GM12878 (cell line): ENCODE results near the gene EEPD1. TPM values are rescaled to one million over a fixed set of nuclear protein-coding genes. Genes with fewer than 3 reads are reported as not detected.

ENCODE experiments used
- ATAC-seq: fragments of 200-7000 bp; cut with Tn5 transposase; 3 replicates; pipeline ENCODE4 v1.9.1; 2020; ENCODE audit warnings: mild to moderate bottlenecking, moderate library complexity
- BruUV-seq: library from RNA; stranded (reverse); fragments of 400-500 nt; replicated peaks from 2 replicates; lab custom pipeline; 2021; lab: Mats Ljungman, UMichigan
- CTCF ChIA-PET: fragments of 300-600 bp; sonication (Branson Sonifier 250); formaldehyde crosslinking; extraction: SDS; loops from one replicate; lab custom pipeline; 2021; ENCODE audit warnings: inconsistent platforms; lab: Yijun Ruan, JAX
- POLR2A ChIA-PET: fragments of 350-600 bp; formaldehyde crosslinking; extraction: SDS; loops from one replicate; lab custom pipeline; 2021; ENCODE audit warnings: inconsistent platforms; lab: Charles Lee
- RAD21 ChIA-PET: fragments of 300-600 bp; sonication (Branson Sonifier 250); formaldehyde crosslinking; loops from one replicate; lab custom pipeline; 2023; ENCODE audit warnings: antibody characterized with exemption; ENCODE audit not compliant: unreplicated experiment; lab: Charles Lee
- SMC1A ChIA-PET: fragments of 300-600 bp; sonication (Branson Sonifier 250); formaldehyde crosslinking; loops from one replicate; lab custom pipeline; 2023; ENCODE audit not compliant: unreplicated experiment, uncharacterized antibody; lab: Charles Lee
- DNase-seq: peaks from one replicate; pipeline ENCODE4 v3.0.0-alpha.2; 2011; ENCODE audit warnings: low read depth, low spot score
- FAIRE-seq: peaks from 3 replicates; lab custom pipeline; 2011; peaks lifted over from hg19 to GRCh38; lab: Jason Lieb, UNC
- H2AFZ ChIP-seq: 2 replicates; pipeline ENCODE4 v1.6.0; 2011; ENCODE audit warnings: low read depth, low read length, control low read depth; ENCODE audit not compliant: control insufficient read depth
- H3K27ac ChIP-seq: 2 replicates; pipeline ENCODE4 v1.5.1; 2011; ENCODE audit warnings: control low read depth; ENCODE audit not compliant: control insufficient read depth, insufficient read depth
- H3K27me3 ChIP-seq, 2 experiments: replicated peaks in 1 of 2; 2 replicates each; pipeline versions ENCODE4 v1.6.0 to v1.6.1; 2011; ENCODE audit warnings: low read length in 1 of 2; ENCODE audit not compliant: control insufficient read depth in 2 of 2, insufficient read depth in 2 of 2
- H3K36me3 ChIP-seq, 2 experiments: 2 replicates each; pipeline ENCODE4 v1.5.1; 2011; ENCODE audit warnings: low read length in 1 of 2; ENCODE audit not compliant: control insufficient read depth in 2 of 2, insufficient read depth in 2 of 2
- H3K4me1 ChIP-seq: 2 replicates; pipeline ENCODE4 v1.6.1; 2011; ENCODE audit warnings: mild to moderate bottlenecking, low read length, moderate library complexity, mixed read lengths; ENCODE audit not compliant: control insufficient read depth, insufficient read depth
- H3K4me2 ChIP-seq: 2 replicates; pipeline ENCODE4 v1.6.0; 2011; ENCODE audit warnings: control low read depth; ENCODE audit not compliant: control insufficient read depth, insufficient read depth
- H3K4me3 ChIP-seq: fragments of 200-600 bp; sonication (generic); 2 replicates; pipeline ENCODE4 v1.5.1; 2016
- H3K79me2 ChIP-seq: 2 replicates; pipeline ENCODE4 v1.6.0; 2011; ENCODE audit warnings: low read length; ENCODE audit not compliant: control insufficient read depth, insufficient read depth
- H3K9ac ChIP-seq: 2 replicates; pipeline ENCODE4 v1.8.0; 2011; ENCODE audit warnings: low read length, control low read depth, mixed read lengths; ENCODE audit not compliant: control insufficient read depth, insufficient read depth
- H3K9me3 ChIP-seq: replicated peaks from 3 replicates; pipeline ENCODE4 v1.5.1; 2011; ENCODE audit warnings: mild to moderate bottlenecking, low read length; ENCODE audit not compliant: control insufficient read depth, insufficient read depth
- H4K20me1 ChIP-seq: 2 replicates; pipeline ENCODE4 v1.6.0; 2011; ENCODE audit not compliant: control insufficient read depth, insufficient read depth
- ELK1 ChIP-seq: IDR thresholded peaks from 2 replicates; pipeline ENCODE4 v1.6.1; 2012; ENCODE audit warnings: low read depth, low read length, improper control_type of control experiment
- KAT2A ChIP-seq: conservative IDR thresholded peaks from 2 replicates; pipeline ENCODE4 v1.6.1; 2011; ENCODE audit warnings: low read depth, low read length; ENCODE audit not compliant: control insufficient read depth
- LARP7 ChIP-seq: fragments of 450-650 bp; IDR thresholded peaks from 2 replicates; pipeline ENCODE4 v1.6.1; 2017; ENCODE audit warnings: mild to moderate bottlenecking
- SMAD5 ChIP-seq: IDR thresholded peaks from 2 replicates; pipeline ENCODE4 v1.6.1; 2016; ENCODE audit warnings: antibody characterized with exemption, low read depth
- ZNF592 ChIP-seq: fragments of 450-650 bp; IDR thresholded peaks from 2 replicates; pipeline ENCODE4 v1.6.1; 2017; ENCODE audit warnings: mild to moderate bottlenecking, moderate library complexity
- WGBS: methylation state at CpG from one replicate; pipeline ENCODE4 v1.1.6; 2016; ENCODE audit warnings: low lambda C conversion rate; ENCODE audit not compliant: insufficient replicate concordance, insufficient coverage; ENCODE audit errors: missing lambda C conversion rate; 5-methylcytosine and 5-hydroxymethylcytosine counted together
- in situ Hi-C: fragments of 300-500 bp; cut with MboI; formaldehyde crosslinking; loops from 9 replicates; pipeline ENCODE4 v1.14.3; 2018; ENCODE audit warnings: mixed read lengths
- intact Hi-C: fragments of 100-400 bp; cut with micrococcal nuclease; formaldehyde crosslinking; loops from one replicate; pipeline ENCODE4 v1.14.2; 2022; ENCODE audit not compliant: unreplicated experiment
- polyA plus RNA-seq, 11 experiments: library from polyadenylated mRNA; depleted of rRNA in 4 of 11; unstranded in 6 of 11; stranded (reverse) in 5 of 11; fragments of >200 nt; fragmentation: Nextera tagmentation in 4 of 11; fragmentation: Illumina TruSeq in 1 of 11; extraction: Ambion mirVana in 4 of 11; extraction: Trizol in 1 of 11; gene quantifications; 1 replicate in 1 of 11; 2 replicates in 10 of 11; pipeline versions ENCODE4 v1.2.1 to v1.2.3, GENCODE V29; 2011 to 2016; ENCODE audit warnings: inconsistent platforms in 2 of 11, missing spikeins in 2 of 11, low read depth in 1 of 11
- total RNA-seq, 4 experiments: library from RNA; depleted of rRNA in 3 of 4; stranded (reverse); fragments of >200 nt in 3 of 4; fragmentation: Illumina TruSeq in 1 of 4; extraction: Trizol in 1 of 4; gene quantifications; 2 replicates each; pipeline versions ENCODE4 v1.2.1 to v1.2.3, GENCODE V29; 2013 to 2021

Gene EEPD1
- total and polyA plus RNA-seq, 10 of the 15 experiments (the other 5 are each of a cell fraction or from before 2014, with no cell fraction given), result 0.24 to 2.8 (median 0.86) TPM; not detected in 1

GRCh38 chr7:36308031-36308430 is 155.0 kb downstream of the EEPD1 start:
- TF ChIP-seq ZNF592, result no peak
- no peak for TF ChIP-seq KAT2A
- DNase-seq (no peak), ATAC-seq (no peak), FAIRE-seq (no peak)
- Histone ChIP-seq H3K9me3 (no peaks in the 10 kb centered on the region), H3K4me1 (no peaks in the 10 kb centered on the region), H3K27me3 (no peaks in the 10 kb centered on the region; a peak in 1 of 4 replicates), H3K36me3 (no peaks in the 10 kb centered on the region), H4K20me1 (no peaks in the 10 kb centered on the region), H3K79me2 (no peaks in the 10 kb centered on the region), H3K4me3 (no peak overlapping the region), H3K4me2 (no peak overlapping the region), H3K27ac (no peak overlapping the region), H2AFZ (no peak overlapping the region), H3K9ac (no peak overlapping the region)
- CTCF ChIA-PET, result interaction anchor here (1.2 kb wide), 1 partner anchor 11 kb away, joined by 3 read pairs; no protein-coding TSS in a partner anchor
- 38% methylated on average over 10 of the region's 10 CpGs for WGBS
- POLR2A ChIA-PET, result no interaction called here
- RAD21 ChIA-PET, result no interaction called here
- SMC1A ChIA-PET, result no interaction called here
- in situ Hi-C loops (no loop called here), intact Hi-C loops (no loop called here)
- no TSS peak for BruUV-seq

GRCh38 chr7:36309301-36309700 is 156.2 kb downstream of the EEPD1 start:
- SMC1A ChIA-PET, result no interaction called here
- no peaks in the 10 kb centered on the region for H3K36me3 ChIP-seq
- H4K20me1 ChIP-seq, result no peaks in the 10 kb centered on the region
- no peak overlapping the region for H3K4me3 ChIP-seq
- H3K4me2 ChIP-seq, result no peak overlapping the region
- ATAC-seq, result no peak
- H3K27me3 ChIP-seq, result no peaks in the 10 kb centered on the region; a peak in 1 of 4 replicates
- H3K9me3 ChIP-seq, result no peaks in the 10 kb centered on the region
- DNase-seq, result no peak
- FAIRE-seq, result no peak
- TF ChIP-seq LARP7 (no peak), SMAD5 (no peak), ELK1 (no peak)
- no peak overlapping the region for H3K27ac ChIP-seq
- no peaks in the 10 kb centered on the region for H3K79me2 ChIP-seq
- no peaks in the 10 kb centered on the region for H3K4me1 ChIP-seq
- POLR2A ChIA-PET, result no interaction called here
- CTCF ChIA-PET, result interaction anchor here (1.2 kb wide), 1 partner anchor 10 kb away, joined by 7 read pairs; no protein-coding TSS in a partner anchor
- in situ Hi-C loops (no loop called here), intact Hi-C loops (no loop called here)
- H2AFZ ChIP-seq, result no peak overlapping the region
- RAD21 ChIA-PET, result no interaction called here
- no peak overlapping the region for H3K9ac ChIP-seq
- no TSS peak for BruUV-seq
- WGBS, result 38% methylated on average over 9 of the region's 9 CpGs
